H1 (cell line): ENCODE data around the gene ANXA6. TPM values are rescaled to one million over a fixed set of nuclear protein-coding genes. Genes with fewer than 3 reads are reported as not detected.

Source experiments
- CTCF ChIA-PET: fragments of 300-600 bp; sonication (Branson Sonifier 250); formaldehyde crosslinking; loops from one replicate; lab custom pipeline; 2021; ENCODE audit not compliant: partially characterized antibody; lab: Charles Lee
- POLR2A ChIA-PET: fragments of 300-600 bp; sonication (Branson Sonifier 250); formaldehyde crosslinking; loops from one replicate; lab custom pipeline; 2021; ENCODE audit warnings: inconsistent platforms; ENCODE audit not compliant: partially characterized antibody; lab: Charles Lee
- DNase-seq, 2 experiments: peaks; one replicate each; pipeline versions ENCODE4 v3.0.0 to v3.0.0-alpha.2; 2010 to 2022; ENCODE audit warnings: low spot score in 2 of 2, low read depth in 1 of 2, mixed read lengths in 1 of 2
- FAIRE-seq: peaks from 2 replicates; lab custom pipeline; 2011; peaks lifted over from hg19 to GRCh38; lab: Jason Lieb, UNC
- H2AFZ ChIP-seq: 2 replicates; pipeline ENCODE4 v1.8.1; 2012; ENCODE audit warnings: low read length, inconsistent platforms
- H2AK5ac ChIP-seq: 2 replicates; pipeline ENCODE4 v1.6.1; 2013; ENCODE audit warnings: low read depth, low read length
- H2BK120ac ChIP-seq: replicated peaks from 2 replicates; pipeline ENCODE3; 2013; ENCODE audit warnings: low read depth, low read length, inconsistent platforms
- H2BK12ac ChIP-seq: 2 replicates; pipeline ENCODE4 v1.6.1; 2013; ENCODE audit warnings: low read depth, low read length
- H2BK15ac ChIP-seq: 2 replicates; pipeline ENCODE4 v1.6.1; 2013; ENCODE audit warnings: low read length
- H2BK20ac ChIP-seq: 2 replicates; pipeline ENCODE4 v1.6.1; 2013; ENCODE audit warnings: low read length
- H2BK5ac ChIP-seq: 2 replicates; pipeline ENCODE4 v1.6.1; 2013; ENCODE audit warnings: low read depth, low read length
- H3K14ac ChIP-seq: 2 replicates; pipeline ENCODE4 v1.6.1; 2013; ENCODE audit warnings: inconsistent platforms; ENCODE audit not compliant: insufficient read length
- H3K18ac ChIP-seq: 2 replicates; pipeline ENCODE4 v1.6.1; 2013; ENCODE audit warnings: low read length; ENCODE audit errors: extremely low read depth
- H3K23ac ChIP-seq: 2 replicates; pipeline ENCODE4 v1.6.1; 2013; ENCODE audit warnings: inconsistent platforms; ENCODE audit not compliant: insufficient read length
- H3K23me2 ChIP-seq: 2 replicates; pipeline ENCODE4 v1.6.1; 2013; ENCODE audit warnings: low read depth, low read length
- H3K27ac ChIP-seq: 2 replicates; pipeline ENCODE4 v1.6.1; 2011; ENCODE audit warnings: low read depth, low read length, inconsistent platforms
- H3K27me3 ChIP-seq, 4 experiments: replicated peaks in 1 of 4; 1 replicate in 1 of 4; 2 replicates in 3 of 4; pipeline versions ENCODE4 v1.6.1 to v1.8.1; 2011 to 2013; ENCODE audit warnings: low read length in 3 of 4, mild to moderate bottlenecking in 3 of 4, inconsistent platforms in 2 of 4, mixed read lengths in 2 of 4, moderate library complexity in 1 of 4; ENCODE audit not compliant: control insufficient read depth in 3 of 4, insufficient read depth in 3 of 4; ENCODE audit errors: extremely low read depth in 1 of 4
- H3K36me3 ChIP-seq, 4 experiments: 2 replicates each; pipeline versions ENCODE4 v1.6.1 to v1.8.1; 2011 to 2013; ENCODE audit warnings: mild to moderate bottlenecking in 4 of 4, low read length in 3 of 4, moderate library complexity in 2 of 4, control low read depth in 1 of 4, inconsistent platforms in 1 of 4; ENCODE audit not compliant: insufficient read depth in 4 of 4, control insufficient read depth in 2 of 4
- H3K4ac ChIP-seq: replicated peaks from 2 replicates; pipeline ENCODE3; 2013; ENCODE audit warnings: low read length, low read depth, mixed read lengths, inconsistent platforms; ENCODE audit not compliant: insufficient read length
- H3K4me1 ChIP-seq, 4 experiments: replicated peaks in 1 of 4; 1 replicate in 1 of 4; 2 replicates in 3 of 4; pipeline versions ENCODE4 v1.6.1 to v1.8.1; 2011 to 2013; ENCODE audit warnings: low read length in 3 of 4, inconsistent platforms in 2 of 4, mixed read lengths in 1 of 4; ENCODE audit not compliant: insufficient read depth in 4 of 4, control insufficient read depth in 3 of 4
- H3K4me2 ChIP-seq, 2 experiments: 2 replicates each; pipeline versions ENCODE4 v1.6.1 to v1.8.1; 2011 to 2013; ENCODE audit warnings: low read depth in 2 of 2, low read length in 2 of 2, control low read depth in 1 of 2, inconsistent platforms in 1 of 2, mild to moderate bottlenecking in 1 of 2; ENCODE audit not compliant: insufficient read depth in 1 of 2
- H3K4me3 ChIP-seq, 4 experiments: fragments of 200-600, 300-600 bp in 1 of 4; sonication (generic), shearing (Covaris generic), sonication (Bioruptor Twin) in 1 of 4; 2 replicates each; pipeline versions ENCODE4 v1.5.1 to v1.8.1; 2011 to 2016; ENCODE audit warnings: low read length in 4 of 4, low read depth in 3 of 4, control low read depth in 2 of 4, inconsistent platforms in 2 of 4, mild to moderate bottlenecking in 2 of 4, mixed read lengths in 1 of 4, moderate library complexity in 1 of 4; ENCODE audit not compliant: insufficient read depth in 2 of 4; ENCODE audit errors: extremely low read depth in 1 of 4
- H3K56ac ChIP-seq: replicated peaks from 2 replicates; pipeline ENCODE3; 2013; ENCODE audit warnings: low read depth, mild to moderate bottlenecking, mixed read lengths, low read length, inconsistent platforms; ENCODE audit not compliant: insufficient read length
- H3K79me1 ChIP-seq: 2 replicates; pipeline ENCODE4 v1.6.1; 2013; ENCODE audit warnings: low read depth, low read length, control low read depth
- H3K79me2 ChIP-seq, 2 experiments: 2 replicates each; pipeline versions ENCODE4 v1.6.1 to v1.8.1; 2012 to 2013; ENCODE audit warnings: low read length in 2 of 2, mild to moderate bottlenecking in 2 of 2, inconsistent platforms in 1 of 2; ENCODE audit not compliant: insufficient read depth in 2 of 2, control insufficient read depth in 1 of 2
- H3K9ac ChIP-seq, 4 experiments: replicated peaks in 1 of 4; 1 replicate in 1 of 4; 2 replicates in 3 of 4; pipeline versions ENCODE4 v1.6.1 to v1.8.1; 2011 to 2013; ENCODE audit warnings: low read depth in 3 of 4, low read length in 3 of 4, control low read depth in 2 of 4, mild to moderate bottlenecking in 2 of 4, moderate library complexity in 2 of 4, inconsistent platforms in 1 of 4; ENCODE audit errors: extremely low read depth in 1 of 4
- H3K9me3 ChIP-seq, 2 experiments: 2 replicates each; pipeline versions ENCODE4 v1.6.1 to v1.8.1; 2012 to 2013; ENCODE audit warnings: mild to moderate bottlenecking in 2 of 2, moderate library complexity in 2 of 2, control low read depth in 1 of 2, inconsistent platforms in 1 of 2, low read depth in 1 of 2, low read length in 1 of 2, mixed read lengths in 1 of 2; ENCODE audit not compliant: insufficient read depth in 2 of 2
- H4K20me1 ChIP-seq, 2 experiments: replicated peaks in 1 of 2; 2 replicates each; pipeline versions ENCODE3 to v1.8.1; 2011 to 2013; ENCODE audit warnings: inconsistent platforms in 2 of 2, low read length in 2 of 2, mild to moderate bottlenecking in 1 of 2; ENCODE audit not compliant: insufficient read depth in 2 of 2, control insufficient read depth in 1 of 2
- H4K5ac ChIP-seq: 2 replicates; pipeline ENCODE4 v1.6.1; 2013; ENCODE audit warnings: low read length, low read depth, mixed read lengths, inconsistent platforms; ENCODE audit not compliant: insufficient read length
- H4K8ac ChIP-seq: 2 replicates; pipeline ENCODE4 v1.8.0; 2013; ENCODE audit warnings: mild to moderate bottlenecking, moderate library complexity, low read length, inconsistent platforms; ENCODE audit not compliant: insufficient read depth; ENCODE audit errors: extremely low read depth
- H4K91ac ChIP-seq: replicated peaks from 2 replicates; pipeline ENCODE3; 2013; ENCODE audit warnings: low read length, mixed read lengths, inconsistent platforms; ENCODE audit not compliant: insufficient read length
- BCL11A ChIP-seq, 2 experiments: IDR thresholded peaks; one replicate each; pipeline ENCODE4 v1.6.1; 2011; ENCODE audit warnings: low read depth in 2 of 2, low read length in 2 of 2, mild to moderate bottlenecking in 2 of 2
- CBX5 ChIP-seq: fragments of 300-800, 300-1000 bp; sonication (generic); IDR thresholded peaks from 2 replicates; pipeline ENCODE4 v1.7.1; 2016; ENCODE audit warnings: antibody characterized with exemption, low read length, low read depth
- CBX8 ChIP-seq: fragments of 300-800, 300-1000 bp; sonication (generic); IDR thresholded peaks from 2 replicates; pipeline ENCODE4 v1.7.1; 2016; ENCODE audit warnings: low read depth, low read length, borderline replicate concordance
- EP300 ChIP-seq, 2 experiments: IDR thresholded peaks; 1 replicate in 1 of 2; 2 replicates in 1 of 2; pipeline ENCODE4 v1.6.1; 2011 to 2012; ENCODE audit warnings: low read depth in 2 of 2, low read length in 2 of 2, mild to moderate bottlenecking in 2 of 2, borderline replicate concordance in 1 of 2, inconsistent platforms in 1 of 2, moderate library complexity in 1 of 2
- GABPA ChIP-seq: IDR thresholded peaks from 2 replicates; pipeline ENCODE4 v1.6.1; 2011; ENCODE audit warnings: mild to moderate bottlenecking, low read length, moderate library complexity, borderline replicate concordance; ENCODE audit not compliant: insufficient read depth
- HDAC6 ChIP-seq: IDR thresholded peaks from one replicate; pipeline ENCODE4 v1.7.1; 2012; ENCODE audit warnings: low read depth, mild to moderate bottlenecking, inconsistent platforms, low read length, moderate library complexity
- SAP30 ChIP-seq: fragments of 300-600 bp; sonication (generic); IDR thresholded peaks from 2 replicates; pipeline ENCODE4 v1.7.1; 2012; ENCODE audit warnings: low read length, moderate library complexity, mild to moderate bottlenecking, inconsistent platforms; ENCODE audit not compliant: insufficient read depth, insufficient replicate concordance
- WGBS, 2 experiments: shearing (Covaris generic) in 1 of 2; methylation state at CpG; one replicate each; pipeline versions ENCODE4 v1.1.6 to v1.1.7; 2013 to 2015; ENCODE audit warnings: low lambda C conversion rate in 2 of 2, mixed read lengths in 2 of 2, inconsistent platforms in 1 of 2, low coverage in 1 of 2, missing lambda C conversion rate in 1 of 2; ENCODE audit not compliant: insufficient replicate concordance in 2 of 2, insufficient coverage in 1 of 2, insufficient read length in 1 of 2; ENCODE audit errors: extremely low coverage in 1 of 2, missing lambda C conversion rate in 1 of 2; 5-methylcytosine and 5-hydroxymethylcytosine counted together
- polyA plus RNA-seq, 7 experiments: library from polyadenylated mRNA; depleted of rRNA in 3 of 7; stranded (reverse) in 5 of 7; unstranded in 2 of 7; fragments of >200 nt in 5 of 7; fragments of 200-250 nt in 2 of 7; gene quantifications; 1 replicate in 5 of 7; 2 replicates in 1 of 7; 4 replicates in 1 of 7; pipeline versions ENCODE4 v1.2.1 to v1.2.3, GENCODE V29; 2011 to 2013; ENCODE audit warnings: missing spikeins in 2 of 7, mixed read lengths in 2 of 7
- total RNA-seq: library from RNA; stranded (reverse); fragmentation: NEBNext Ultra II Directional; extraction: Animal tissue kit (Norgen Biotek cat#: 25700); gene quantifications from 2 replicates; pipeline ENCODE4 v1.2.1, GENCODE V29; 2021

ANXA6 gene
- total and polyA plus RNA-seq, 2 of the 8 experiments (the other 6 are each of a cell fraction or from before 2014, with no cell fraction given) = 61.3 to 78.6 TPM

GRCh38 chr5:151077967-151078366 lies 79.6 kb downstream of the ANXA6 start:
- H3K79me2 ChIP-seq = peaks cover 3 to 37% of the 10 kb centered on the region in 2 experiments; a peak in 3 of 4 replicates
- CTCF ChIA-PET = interaction anchor here (1.1 to 28.6 kb wide), 3 partner anchors 13 to 37 kb away, joined by 3 to 442 read pairs (median 5); no protein-coding TSS in a partner anchor
- H2BK12ac ChIP-seq = no peak overlapping the region
- no peak overlapping the region for H2AK5ac ChIP-seq
- TF ChIP-seq GABPA (no peak), BCL11A (IDR thresholded peaks at IDR 0.05; ENCODE audit: low read depth in 2 of 2, low read length in 2 of 2) (no peak), CBX8 (no peak), EP300 (IDR thresholded peaks at IDR 0.05; ENCODE audit: borderline replicate concordance in 1 of 2, low read depth in 2 of 2, low read length in 2 of 2) (no peak), HDAC6 (no peak), SAP30 (no peak), CBX5 (no peak)
- TF ChIP-seq, all 59 proteins: peak for 0
- no peak overlapping the region for H3K4me3 ChIP-seq
- no peak overlapping the region for H2BK20ac ChIP-seq
- peaks cover 3% of the 10 kb centered on the region for H3K23me2 ChIP-seq
- H3K14ac ChIP-seq = no peak overlapping the region
- H2AFZ ChIP-seq = no peak overlapping the region
- no peak overlapping the region for H2BK15ac ChIP-seq
- DNase-seq (no peak), FAIRE-seq (no peak)
- H3K4ac ChIP-seq = no peak overlapping the region
- H4K91ac ChIP-seq = no peak overlapping the region
- no peak overlapping the region for H3K27ac ChIP-seq
- H3K23ac ChIP-seq = no peak overlapping the region
- no peak overlapping the region for H3K4me2 ChIP-seq
- peaks cover 5% of the 10 kb centered on the region; the same call in 1 of the 2 replicates for H3K79me1 ChIP-seq
- no peak overlapping the region for H2BK5ac ChIP-seq
- peaks cover 0 to 6% (median 2%) of the 10 kb centered on the region in 4 experiments; a peak in 5 of 7 replicates for H3K4me1 ChIP-seq
- WGBS, 2 experiments = 87% methylated on average over 3 of the region's 3 CpGs; no CpG with 5 or more reads in 1 of the 2 experiments
- H3K18ac ChIP-seq = no peak overlapping the region
- POLR2A ChIA-PET = no interaction called here
- H2BK120ac ChIP-seq = no peak overlapping the region
- H4K5ac ChIP-seq = no peak overlapping the region
- H4K20me1 ChIP-seq = no peaks in the 10 kb centered on the region
- H3K9me3 ChIP-seq = no peaks in the 10 kb centered on the region
- H3K56ac ChIP-seq = no peak overlapping the region
- H4K8ac ChIP-seq = no peak overlapping the region
- H3K36me3 ChIP-seq = no peaks in the 10 kb centered on the region
- no peak overlapping the region for H3K9ac ChIP-seq
- H3K27me3 ChIP-seq = no peaks in the 10 kb centered on the region
